Hematopoietic multipotent progenitor cell treated with erythropoietin and hydrocortisone succinate and interleukin-3 and kit ligand, for 17 days (in vitro differentiated cells): ENCODE data around the gene SPP2.

Experiments
- DNase-seq: peaks from one replicate; pipeline ENCODE4 v3.0.0-alpha.2; 2015; ENCODE audit warnings: low spot score

Gene SPP2

GRCh38 chr2:234038076-234038802 lies 12.3 kb upstream of the SPP2 start:
- no peak for DNase-seq

GRCh38 chr2:234044157-234044556 lies 6.3 kb upstream of the SPP2 start:
- no peak for DNase-seq

GRCh38 chr2:234046521-234046920 lies 4.0 kb upstream of the SPP2 start:
- DNase-seq = no peak

- DNase-seq = no peak
Measured at GRCh38 chr2:234047361-234047760, 3.1 kb upstream of the SPP2 start.

- DNase-seq = no peak
Measured at GRCh38 chr2:234048049-234048448, 2.5 kb upstream of the SPP2 start.

- DNase-seq = no peak
Measured at GRCh38 chr2:234051374-234052070, 1.0 kb downstream of the SPP2 start.

- DNase-seq = no peak
Measured at GRCh38 chr2:234058881-234059280, 8.4 kb downstream of the SPP2 start.

- DNase-seq = no peak
Measured at GRCh38 chr2:234060236-234060635, 9.7 kb downstream of the SPP2 start.

- no peak for DNase-seq
Measured at GRCh38 chr2:234061624-234062257, 11.2 kb downstream of the SPP2 start.

GRCh38 chr2:234066587-234066986 lies 16.1 kb downstream of the SPP2 start:
- no peak for DNase-seq

- no peak for DNase-seq
Measured at GRCh38 chr2:234071664-234072063, 21.2 kb downstream of the SPP2 start.

GRCh38 chr2:234072454-234072853 lies 22.0 kb downstream of the SPP2 start:
- DNase-seq = no peak

- no peak for DNase-seq
Measured at GRCh38 chr2:234074751-234075517, 24.4 kb downstream of the SPP2 start.

- no peak for DNase-seq
Measured at GRCh38 chr2:234075518-234075915, 25.0 kb downstream of the SPP2 start.

GRCh38 chr2:234075947-234076346 lies 25.4 kb downstream of the SPP2 start:
- DNase-seq = no peak

GRCh38 chr2:234076451-234076850 lies 25.9 kb downstream of the SPP2 start:
- no peak for DNase-seq

- DNase-seq = no peak
Measured at GRCh38 chr2:234078129-234078528, 27.6 kb downstream of the SPP2 start.

GRCh38 chr2:234081970-234082822 lies 31.7 kb downstream of the SPP2 start:
- no peak for DNase-seq

- no peak for DNase-seq
Measured at GRCh38 chr2:234083572-234084348, 33.3 kb downstream of the SPP2 start.

GRCh38 chr2:234091432-234091879 lies 41.0 kb downstream of the SPP2 start:
- no peak for DNase-seq

GRCh38 chr2:234091883-234092282 lies 41.4 kb downstream of the SPP2 start:
- no peak for DNase-seq
